Suprapubic skin (tissue), 4 donors: Measurements from ENCODE around the gene ARHGEF7.

Experiments used
- CTCF ChIP-seq, 2 donors: fragments of 200-600 bp in 1 of 2; fragments of 450-650 bp in 1 of 2; sonication (generic) in 1 of 2; IDR thresholded peaks; one replicate each; pipeline ENCODE4 v1.5.1; 2016 to 2019; ENCODE audit warnings: antibody characterized with exemption in 2 of 2, mild to moderate bottlenecking in 1 of 2, moderate library complexity in 1 of 2
- EP300 ChIP-seq: sonication (generic); formaldehyde crosslinking; IDR thresholded peaks from one replicate; pipeline ENCODE4 v1.6.1; 2017; ENCODE audit warnings: antibody characterized with exemption
- POLR2A ChIP-seq, 2 donors: fragments of 450-650 bp; IDR thresholded peaks; one replicate each; pipeline ENCODE4 v1.6.1; 2017; ENCODE audit warnings: antibody characterized with exemption in 2 of 2, mild to moderate bottlenecking in 2 of 2, moderate library complexity in 2 of 2
- POLR2AphosphoS5 ChIP-seq, 3 donors: sonication (generic); formaldehyde crosslinking; IDR thresholded peaks; one replicate each; pipeline ENCODE4 v1.6.1; 2017; ENCODE audit warnings: antibody characterized with exemption in 3 of 3

- TF ChIP-seq POLR2A (IDR thresholded peaks at IDR 0.05), result no peak
- no peak for TF ChIP-seq CTCF (IDR thresholded peaks at IDR 0.05)
- no peak for TF ChIP-seq POLR2AphosphoS5 (IDR thresholded peaks at IDR 0.05)
- no peak for TF ChIP-seq EP300
These were observed 201.1 kb downstream of the ARHGEF7 start for GRCh38 chr13:111316161-111316730.
